ENCODE results near the gene IMMP2L. TPM values are rescaled to one million over a fixed set of nuclear protein-coding genes. Genes with fewer than 3 reads are reported as not detected.

The IMMP2L gene
- total and polyA plus RNA-seq, 4 donors = 7.3 to 21.1 (median 12.4) TPM

DNA sequence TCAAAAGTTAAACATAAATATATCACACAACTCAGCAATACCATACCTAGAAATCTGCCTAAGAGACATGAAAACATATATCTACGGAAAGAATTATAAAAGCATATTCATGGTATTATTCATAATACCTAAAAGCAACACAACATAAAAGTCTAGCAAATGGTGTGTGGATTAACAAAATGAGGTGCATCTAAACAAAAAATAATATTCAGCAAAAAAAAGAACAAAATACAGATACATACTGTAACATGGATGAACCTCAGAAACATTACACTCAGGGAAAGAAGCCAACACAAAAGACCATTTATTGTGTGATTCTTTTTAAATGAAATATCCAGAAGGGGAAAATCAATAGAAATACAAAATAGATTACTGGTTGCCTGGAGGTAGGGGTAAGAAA lies 155.0 kb downstream of the IMMP2L start:
- no peak overlapping the region for H3K9ac ChIP-seq (ENCODE audit: low read depth in 1 of 2, low read length in 2 of 2)
- no peak for TF ChIP-seq SP1 (IDR thresholded peaks at IDR 0.05)
- no peak for TF ChIP-seq HNF4A (conservative IDR thresholded peaks at IDR 0.05)
- TF ChIP-seq ZBTB33 (IDR thresholded peaks at IDR 0.05) = no peak
- TF ChIP-seq JUND (IDR thresholded peaks at IDR 0.05) = no peak
- no peak for TF ChIP-seq CTCF (IDR thresholded peaks at IDR 0.05; ENCODE audit: low read depth, low read length, missing input control)
- TF ChIP-seq GABPA (IDR thresholded peaks at IDR 0.05 in 1 of 2, conservative IDR thresholded peaks at IDR 0.05 in 1 of 2) = no peak
- TF ChIP-seq HNF4G (IDR thresholded peaks at IDR 0.05) = no peak
- no peak for TF ChIP-seq RXRA (IDR thresholded peaks at IDR 0.05)
- no peak for TF ChIP-seq EGR1 (IDR thresholded peaks at IDR 0.05; ENCODE audit: low read depth in 2 of 2)
- TF ChIP-seq ATF3 (IDR thresholded peaks at IDR 0.05) = no peak
- TF ChIP-seq FOXA1 (IDR thresholded peaks at IDR 0.05) = no peak
- TF ChIP-seq RAD21 (IDR thresholded peaks at IDR 0.05) = no peak
- no peak for TF ChIP-seq YY1 (IDR thresholded peaks at IDR 0.05)
- no peak for TF ChIP-seq NR2F2 (IDR thresholded peaks at IDR 0.05)
- no peak for TF ChIP-seq FOXA2 (IDR thresholded peaks at IDR 0.05)
- no peak for TF ChIP-seq TAF1 (conservative IDR thresholded peaks at IDR 0.05)
- TF ChIP-seq, protein P1, sequence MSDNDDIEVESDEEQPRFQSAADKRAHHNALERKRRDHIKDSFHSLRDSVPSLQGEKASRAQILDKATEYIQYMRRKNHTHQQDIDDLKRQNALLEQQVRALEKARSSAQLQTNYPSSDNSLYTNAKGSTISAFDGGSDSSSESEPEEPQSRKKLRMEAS (IDR thresholded peaks at IDR 0.05) = no peak
- no peak for TF ChIP-seq REST (IDR thresholded peaks at IDR 0.05)
- H3K9me3 ChIP-seq (ENCODE audit: control insufficient read depth in 4 of 4, low read length in 3 of 4) = no peaks in the 10 kb centered on the region
- no peak overlapping the region for H3K4me3 ChIP-seq (ENCODE audit: low read depth in 1 of 3, low read length in 3 of 3)
- no peaks in the 10 kb centered on the region for H3K27me3 ChIP-seq (ENCODE audit: control insufficient read depth in 4 of 4, insufficient read depth in 4 of 4, low read length in 3 of 4)
- no peak overlapping the region for H3K27ac ChIP-seq (ENCODE audit: low read depth in 1 of 2, low read length in 2 of 2)
- H3K4me1 ChIP-seq (ENCODE audit: control insufficient read depth in 4 of 4, insufficient read depth in 4 of 4, low read length in 3 of 4) = no peaks in the 10 kb centered on the region
- no peak for DNase-seq (ENCODE audit: low spot score)
- no peaks in the 10 kb centered on the region for H3K36me3 ChIP-seq (ENCODE audit: control insufficient read depth in 4 of 4, insufficient read depth in 3 of 4, low read depth in 1 of 4, low read length in 3 of 4)
- WGBS = 98% methylated on average over 1 of the region's 1 CpG

Measured in liver (tissue), 9 donors.